ENCODE data around the gene BRPF1.

- TF ChIP-seq CTCF (IDR thresholded peaks at IDR 0.05; ENCODE audit: low read depth, low read length, poor library complexity, severe bottlenecking), result no peak
- no peak for TF ChIP-seq EZH2phosphoT487 (IDR thresholded peaks at IDR 0.05; ENCODE audit: borderline replicate concordance, low read length)
Observed at GRCh38 chr3:9715764-9716437, 15.6 kb upstream of the BRPF1 start.
